ENCODE results near the gene CSTF1. TPM values are rescaled to one million over a fixed set of nuclear protein-coding genes. Genes with fewer than 3 reads are reported as not detected.

Gene CSTF1
- total and polyA plus RNA-seq, 2 of the 4 experiments (the other 2 are of a cell fraction) = 48.8 to 105 TPM

GRCh38 chr20:56343861-56344381, 48.5 kb upstream of the CSTF1 start:
- Histone ChIP-seq H3K14ac (replicated peaks; ENCODE audit: low read depth, low read length) (no peak overlapping the region), H3K23ac (ENCODE audit: low read depth, low read length) (no peak overlapping the region), H3K79me1 (ENCODE audit: low read depth in 1 of 2, low read length in 2 of 2) (no peaks in the 10 kb centered on the region), H2BK20ac (ENCODE audit: low read depth, low read length) (no peak overlapping the region), H3K27me3 (ENCODE audit: control insufficient read depth, insufficient read depth, low read length) (peaks cover 25% of the 10 kb centered on the region), H4K8ac (ENCODE audit: low read depth in 2 of 2, low read length in 2 of 2) (no peak overlapping the region), H4K91ac (ENCODE audit: insufficient read depth, low read depth, low read length) (no peak overlapping the region), H3K9me1 (ENCODE audit: insufficient read depth, low read length) (no peaks in the 10 kb centered on the region), H2AFZ (replicated peaks; ENCODE audit: low read length, poor library complexity) (peak overlapping the region; percentile 71), H3K4me2 (ENCODE audit: low read depth, low read length) (peak overlapping the region; percentile 79), H2AK9ac (replicated peaks; ENCODE audit: low read depth, low read length, poor library complexity) (no peak overlapping the region), H2BK5ac (ENCODE audit: low read depth, low read length, poor library complexity, severe bottlenecking) (no peak overlapping the region), H3K4me1 (ENCODE audit: control insufficient read depth, insufficient read depth, low read length) (no peaks in the 10 kb centered on the region), H2BK15ac (ENCODE audit: low read depth, low read length) (no peak overlapping the region), H3K9ac (ENCODE audit: low read depth, low read length) (no peak overlapping the region), H2BK120ac (ENCODE audit: low read depth, low read length) (no peak overlapping the region), H3K27ac (ENCODE audit: insufficient read depth, low read length) (no peak overlapping the region), H4K20me1 (ENCODE audit: insufficient read depth, low read length) (no peaks in the 10 kb centered on the region), H4K5ac (ENCODE audit: low read depth, low read length) (no peak overlapping the region), H3K56ac (ENCODE audit: extremely low read depth, insufficient read depth, low read length) (no peak overlapping the region), H3K36me3 (ENCODE audit: control insufficient read depth, insufficient read depth, low read length) (no peaks in the 10 kb centered on the region), H3K9me3 (ENCODE audit: control insufficient read depth, insufficient read depth, low read length) (no peaks in the 10 kb centered on the region), H3K18ac (ENCODE audit: low read depth, low read length) (no peak overlapping the region), H3K4ac (ENCODE audit: low read depth, low read length) (no peak overlapping the region), H3K4me3 (ENCODE audit: insufficient read depth, low read depth, low read length) (0 out of 2 replicates have a peak overlapping the region, but pooled peaks have one; percentile 15), H2AK5ac (ENCODE audit: low read depth, low read length) (no peak overlapping the region)
- CTCF ChIA-PET = interaction anchor here (0.6 to 1.5 kb wide), 7 partner anchors 25 to 1412 kb away, joined by 3 to 6 read pairs (median 3); partner anchors contain the start of genes AURKA, CSTF1 and MC3R
- in situ Hi-C loops (cut with MboI; ENCODE audit: low sequenced_read_pairs) (loop anchor here (10.0 kb wide), 1 partner anchor 1659 kb away; no protein-coding TSS in a partner anchor), dilution Hi-C loops (cut with HindIII; ENCODE audit: low sequenced_read_pairs, unreplicated experiment) (no loop called here), intact Hi-C loops (cut with micrococcal nuclease) (loop anchor here (1.0 to 10.0 kb wide), 2 partner anchors 1663 to 1689 kb away; no protein-coding TSS in a partner anchor)
- 2% methylated on average over 14 of the region's 41 CpGs; no CpG with 5 or more reads in 1 of the 2 experiments for WGBS, 2 experiments (ENCODE audit: extremely low coverage in 2 of 2, insufficient read length in 1 of 2)
- POLR2A ChIA-PET (ENCODE audit: unreplicated experiment) = no interaction called here
- DNase-seq = peak; percentile 24
- peak; percentile 98 for ATAC-seq (ENCODE audit: low read depth)
- no TSS peak for BruUV-seq (replicated peaks)
- TF ChIP-seq NFE2L2 (IDR thresholded peaks at IDR 0.05; ENCODE audit: low read depth, low read length) (no peak), BHLHE40 (IDR thresholded peaks at IDR 0.05; ENCODE audit: low read depth, low read length) (no peak), CTCF (conservative IDR thresholded peaks at IDR 0.05; ENCODE audit: low read depth, low read length) (peak; percentile 59), FOS (IDR thresholded peaks at IDR 0.05; ENCODE audit: low read depth, low read length) (no peak), ELK1 (IDR thresholded peaks at IDR 0.05; ENCODE audit: borderline replicate concordance, low read depth, low read length) (no peak), SMC3 (IDR thresholded peaks at IDR 0.05; ENCODE audit: low read depth, low read length) (peak; percentile 45), CHD1 (IDR thresholded peaks at IDR 0.05; ENCODE audit: low read depth, low read length) (no peak), MAFK (IDR thresholded peaks at IDR 0.05; ENCODE audit: low read depth, low read length) (no peak), USF2 (IDR thresholded peaks at IDR 0.05; ENCODE audit: low read depth, low read length) (no peak), MAZ (IDR thresholded peaks at IDR 0.05; ENCODE audit: borderline replicate concordance, low read depth, low read length) (no peak), RAD21 (IDR thresholded peaks at IDR 0.05; ENCODE audit: low read length) (peak; percentile 71), RFX5 (IDR thresholded peaks at IDR 0.05; ENCODE audit: low read depth, low read length) (no peak), RCOR1 (IDR thresholded peaks at IDR 0.05; ENCODE audit: insufficient replicate concordance, low read length) (no peak), POLR2A (IDR thresholded peaks at IDR 0.05; ENCODE audit: low read depth, low read length) (no peak), MXI1 (IDR thresholded peaks at IDR 0.05; ENCODE audit: borderline replicate concordance, low read depth, low read length) (no peak), CEBPB (IDR thresholded peaks at IDR 0.05; ENCODE audit: low read depth, low read length) (no peak)
